ENCODE measurements around the gene ZNF354B.

The ZNF354B gene

DNA sequence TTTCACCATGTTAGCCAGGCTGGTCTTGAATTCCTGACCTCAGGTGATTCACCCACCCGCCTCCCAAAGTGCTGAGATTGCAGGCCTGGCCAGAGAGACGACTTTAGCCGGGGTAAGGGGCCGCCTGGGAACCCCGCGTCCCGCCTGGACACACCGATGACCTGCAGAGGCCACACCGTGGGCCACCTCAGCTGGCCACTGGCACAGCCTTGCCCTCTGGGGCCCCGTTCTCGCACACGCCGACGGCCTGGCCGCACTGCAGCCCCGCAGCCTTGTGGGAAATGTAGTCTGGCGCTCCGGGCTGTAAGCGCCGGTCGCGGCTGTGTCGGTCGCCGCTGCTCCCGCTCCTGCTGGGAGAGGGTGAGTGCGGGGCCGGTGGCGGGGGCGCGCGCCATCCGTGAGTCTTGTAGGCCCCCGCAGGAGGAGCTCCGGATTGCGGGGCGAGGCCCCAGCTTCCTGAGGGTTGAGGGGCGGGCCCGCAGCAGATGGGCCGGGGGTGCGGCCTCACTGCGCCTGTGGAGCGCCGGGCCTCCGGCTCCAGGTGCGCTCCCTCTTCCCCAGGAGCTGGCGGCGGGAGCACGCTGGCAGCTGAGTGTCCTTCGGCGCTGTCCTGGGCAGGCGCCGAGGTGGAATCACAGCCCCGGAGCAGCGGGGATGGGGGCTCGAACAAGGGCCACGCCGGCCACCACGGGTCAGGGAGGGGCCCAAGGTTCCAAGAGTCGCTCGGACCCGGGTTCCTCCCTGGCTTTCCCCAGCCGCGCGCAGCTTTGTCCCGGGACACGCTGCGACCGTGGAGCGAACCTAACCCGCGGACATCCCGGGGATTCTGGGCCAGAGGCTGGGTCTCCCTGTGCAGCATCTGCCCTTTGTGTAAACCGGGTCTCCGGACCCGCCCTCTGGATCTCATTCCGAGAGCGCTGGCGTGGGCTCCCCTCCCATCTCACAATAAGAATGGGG lies 36.1 kb downstream of the ZNF354B start, which contains the start of gene ZFP2:
Gene ZFP2 (plus strand): TSS at position 299 of the 957 bp plus-strand sequence. CDS start 35,401 bp downstream, outside the sequence.
- intact Hi-C loops (cut with DNase I; ENCODE audit: low total_unique reads): loop anchor here (10.0 kb wide), 1 partner anchor 49 kb away; the partner anchor contains the start of gene ZNF454
- TF ChIP-seq, protein P1, sequence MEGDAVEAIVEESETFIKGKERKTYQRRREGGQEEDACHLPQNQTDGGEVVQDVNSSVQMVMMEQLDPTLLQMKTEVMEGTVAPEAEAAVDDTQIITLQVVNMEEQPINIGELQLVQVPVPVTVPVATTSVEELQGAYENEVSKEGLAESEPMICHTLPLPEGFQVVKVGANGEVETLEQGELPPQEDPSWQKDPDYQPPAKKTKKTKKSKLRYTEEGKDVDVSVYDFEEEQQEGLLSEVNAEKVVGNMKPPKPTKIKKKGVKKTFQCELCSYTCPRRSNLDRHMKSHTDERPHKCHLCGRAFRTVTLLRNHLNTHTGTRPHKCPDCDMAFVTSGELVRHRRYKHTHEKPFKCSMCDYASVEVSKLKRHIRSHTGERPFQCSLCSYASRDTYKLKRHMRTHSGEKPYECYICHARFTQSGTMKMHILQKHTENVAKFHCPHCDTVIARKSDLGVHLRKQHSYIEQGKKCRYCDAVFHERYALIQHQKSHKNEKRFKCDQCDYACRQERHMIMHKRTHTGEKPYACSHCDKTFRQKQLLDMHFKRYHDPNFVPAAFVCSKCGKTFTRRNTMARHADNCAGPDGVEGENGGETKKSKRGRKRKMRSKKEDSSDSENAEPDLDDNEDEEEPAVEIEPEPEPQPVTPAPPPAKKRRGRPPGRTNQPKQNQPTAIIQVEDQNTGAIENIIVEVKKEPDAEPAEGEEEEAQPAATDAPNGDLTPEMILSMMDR (IDR thresholded peaks at IDR 0.05): no peak

DNA sequence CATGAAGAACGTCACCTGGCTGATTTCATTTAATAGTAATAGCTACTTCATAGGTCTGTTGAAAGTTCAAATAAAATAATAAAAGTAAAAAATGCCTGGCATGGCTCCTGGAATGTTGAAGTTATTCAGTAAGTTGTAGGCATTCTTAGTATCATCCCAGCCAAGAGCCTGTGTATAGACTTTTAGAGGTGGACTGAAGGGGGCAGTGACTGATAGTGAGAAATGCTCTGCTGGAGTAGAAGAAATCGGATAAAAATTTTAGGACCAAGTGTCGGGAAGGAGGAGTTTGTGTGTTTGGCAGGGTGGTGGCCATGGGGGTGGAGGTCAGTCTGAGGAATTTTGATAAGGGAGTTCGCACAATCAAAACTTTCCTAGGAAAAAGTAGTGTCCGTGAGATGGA lies 39.5 kb downstream of the ZNF354B start:
- Histone ChIP-seq H3K4me3 (no peak overlapping the region), H3K27ac (no peak overlapping the region), H3K9me3 (peaks cover 0 to 17% (median 0%) of the 10 kb centered on the region in 3 donors), H3K36me3 (peaks cover 0 to 15% (median 13%) of the 10 kb centered on the region in 3 donors), H3K4me1 (peaks cover 0 to 6% (median 2%) of the 10 kb centered on the region in 4 donors), H3K27me3 (no peaks in the 10 kb centered on the region)
- TF ChIP-seq, protein P1 (IDR thresholded peaks at IDR 0.05): no peak
- no peak for DNase-seq
- intact Hi-C loops (cut with DNase I; ENCODE audit: low total_unique reads): loop anchor here (10.0 kb wide), 1 partner anchor 46 kb away; the partner anchor contains the start of gene ZNF454

More for the DNA sequence above, 36.1 kb downstream of the ZNF354B start, which contains the start of gene ZFP2:
- Histone ChIP-seq H3K27ac (peak within 1 kb of the TSS; percentile 78 to 84), H3K4me3 (peak within 1 kb of the TSS; percentile 78 to 82), H3K9me3 (peaks cover 0 to 4% (median 0%) of the 10 kb centered on the region in 3 donors), H3K36me3 (no peaks in the 10 kb centered on the region), H3K4me1 (peaks cover 0 to 6% (median 2%) of the 10 kb centered on the region in 4 donors), H3K27me3 (no peaks in the 10 kb centered on the region)
- peak; percentile 38 to 70 for DNase-seq

DNA sequence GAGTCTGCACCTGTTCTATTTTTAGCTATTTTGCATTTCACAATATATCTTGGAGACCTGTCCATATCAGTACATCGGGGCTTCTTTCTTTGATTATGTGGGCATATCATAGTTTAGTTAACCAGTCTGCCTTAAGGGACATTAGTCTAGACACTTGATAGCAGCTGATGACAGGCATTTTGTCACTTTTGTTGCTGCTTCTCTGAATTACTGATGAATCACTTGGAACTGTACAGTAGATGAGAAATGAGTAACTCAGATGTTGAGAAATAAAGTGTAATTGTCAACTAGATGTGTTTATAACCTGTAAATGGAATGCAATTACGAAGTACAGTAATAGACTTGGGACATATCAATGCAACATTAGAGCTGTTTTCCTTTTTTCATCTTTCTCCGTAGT lies 43.1 kb downstream of the ZNF354B start:
- no peak for DNase-seq
- H3K9me3 ChIP-seq: peaks cover under 1 to 34% (median 1%) of the 10 kb centered on the region in 3 donors
- peaks cover 6 to 35% (median 28%) of the 10 kb centered on the region in 3 donors for H3K36me3 ChIP-seq
- no peaks in the 10 kb centered on the region for H3K4me1 ChIP-seq
- no peaks in the 10 kb centered on the region for H3K27me3 ChIP-seq
- TF ChIP-seq, protein P1 (IDR thresholded peaks at IDR 0.05): no peak
- no peak overlapping the region for H3K4me3 ChIP-seq
- H3K27ac ChIP-seq: no peak overlapping the region
- intact Hi-C loops (cut with DNase I; ENCODE audit: low total_unique reads): no loop called here

DNA sequence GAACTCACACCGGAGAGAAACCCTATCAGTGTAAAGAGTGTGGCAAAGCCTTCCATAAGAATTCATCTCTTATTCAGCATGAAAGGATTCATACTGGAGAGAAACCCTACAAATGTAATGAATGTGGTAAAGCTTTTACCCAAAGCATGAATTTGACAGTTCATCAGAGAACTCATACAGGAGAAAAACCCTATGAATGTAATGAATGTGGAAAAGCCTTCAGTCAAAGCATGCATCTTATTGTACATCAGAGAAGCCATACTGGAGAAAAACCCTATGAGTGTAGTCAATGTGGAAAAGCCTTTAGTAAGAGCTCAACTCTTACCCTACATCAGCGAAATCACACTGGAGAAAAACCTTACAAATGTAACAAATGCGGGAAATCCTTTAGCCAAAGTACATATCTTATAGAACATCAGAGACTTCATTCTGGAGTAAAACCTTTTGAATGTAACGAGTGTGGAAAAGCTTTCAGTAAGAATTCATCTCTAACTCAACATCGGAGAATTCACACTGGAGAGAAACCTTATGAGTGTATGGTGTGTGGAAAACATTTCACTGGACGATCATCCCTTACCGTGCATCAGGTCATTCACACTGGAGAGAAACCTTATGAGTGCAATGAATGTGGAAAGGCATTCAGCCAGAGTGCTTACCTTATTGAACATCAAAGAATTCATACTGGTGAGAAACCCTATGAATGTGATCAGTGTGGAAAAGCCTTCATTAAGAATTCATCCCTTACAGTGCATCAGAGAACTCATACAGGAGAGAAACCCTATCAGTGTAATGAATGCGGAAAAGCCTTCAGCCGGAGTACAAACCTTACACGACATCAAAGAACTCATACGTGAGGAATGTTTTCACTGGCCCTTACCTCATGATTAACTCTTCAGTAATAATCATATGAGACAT lies 72.3 kb downstream of the ZNF354B start:
- Histone ChIP-seq H3K4me1 (no peaks in the 10 kb centered on the region), H3K27me3 (no peaks in the 10 kb centered on the region), H3K9me3 (peaks cover 29 to 99% (median 91%) of the 10 kb centered on the region in 3 donors), H3K4me3 (no peak overlapping the region), H3K27ac (no peak overlapping the region), H3K36me3 (peaks cover 59 to 86% (median 84%) of the 10 kb centered on the region in 3 donors)
- intact Hi-C loops (cut with DNase I; ENCODE audit: low total_unique reads): loop anchor here (10.0 kb wide), 1 partner anchor 103 kb away; no protein-coding TSS in a partner anchor
- no peak for DNase-seq
- TF ChIP-seq, protein P1 (IDR thresholded peaks at IDR 0.05): no peak

Measured in tibial artery (tissue), 4 donors.